Thymus (tissue), 11 donors: ENCODE results near the gene CBLB. TPM values are rescaled to one million over a fixed set of nuclear protein-coding genes. Genes with fewer than 3 reads are reported as not detected.

Source experiments
- DNase-seq, 9 donors: peaks; one replicate each; pipeline ENCODE4 v3.0.0-alpha.2; 2013; ENCODE audit warnings: low spot score in 9 of 9, low read depth in 6 of 9, missing footprints in 1 of 9
- H3K27ac ChIP-seq, 2 donors: one replicate each; pipeline ENCODE4 v1.5.1; 2013; ENCODE audit warnings: control low read depth in 1 of 2, low read depth in 1 of 2, low read length in 1 of 2, mild to moderate bottlenecking in 1 of 2, moderate library complexity in 1 of 2
- H3K27me3 ChIP-seq, 2 donors: one replicate each; pipeline ENCODE4 v1.5.1; 2013; ENCODE audit warnings: low read length in 1 of 2; ENCODE audit not compliant: control insufficient read depth in 2 of 2, insufficient read depth in 1 of 2
- H3K36me3 ChIP-seq, 2 donors: one replicate each; pipeline ENCODE4 v1.5.1; 2013; ENCODE audit warnings: low read length in 1 of 2, mild to moderate bottlenecking in 1 of 2, moderate library complexity in 1 of 2; ENCODE audit not compliant: control insufficient read depth in 2 of 2, insufficient read depth in 2 of 2
- H3K4me1 ChIP-seq, 2 donors: one replicate each; pipeline ENCODE4 v1.5.1; 2013; ENCODE audit warnings: low read length in 2 of 2; ENCODE audit not compliant: control insufficient read depth in 2 of 2, insufficient read depth in 2 of 2
- H3K4me3 ChIP-seq, 2 donors: one replicate each; pipeline ENCODE4 v1.5.1; 2013; ENCODE audit warnings: low read length in 2 of 2, control low read depth in 1 of 2, mild to moderate bottlenecking in 1 of 2
- H3K9me3 ChIP-seq, 2 donors: one replicate each; pipeline ENCODE4 v1.5.1; 2013; ENCODE audit warnings: low read length in 1 of 2, mild to moderate bottlenecking in 1 of 2; ENCODE audit not compliant: control insufficient read depth in 2 of 2, insufficient read depth in 1 of 2
- WGBS: extraction: QIAGEN DNeasy Blood & Tissue Kit; methylation state at CpG from one replicate; pipeline ENCODE4 v1.1.7; 2013; 5-methylcytosine and 5-hydroxymethylcytosine counted together
- polyA plus RNA-seq: library from polyadenylated mRNA; stranded (reverse); fragments of 200-250 nt; gene quantifications from one replicate; pipeline ENCODE4 v1.2.3, GENCODE V29; 2013
- total RNA-seq: library from RNA; stranded (reverse); fragments of 120-200 nt; gene quantifications from one replicate; pipeline ENCODE4 v1.2.4, GENCODE V29; 2013
- donor health status: healthy.

Gene CBLB
- total and polyA plus RNA-seq, 2 donors: 9.1 to 25.0 TPM

GRCh38 chr3:105678017-105678416, 190.8 kb downstream of the CBLB start:
- Histone ChIP-seq H3K4me1 (no peaks in the 10 kb centered on the region), H3K27me3 (no peaks in the 10 kb centered on the region), H3K27ac (no peak overlapping the region), H3K4me3 (no peak overlapping the region), H3K9me3 (no peaks in the 10 kb centered on the region), H3K36me3 (peaks cover 0 to 13% of the 10 kb centered on the region in 2 donors)
- 97% methylated on average over 3 of the region's 3 CpGs for WGBS
- no peak for DNase-seq

DNA sequence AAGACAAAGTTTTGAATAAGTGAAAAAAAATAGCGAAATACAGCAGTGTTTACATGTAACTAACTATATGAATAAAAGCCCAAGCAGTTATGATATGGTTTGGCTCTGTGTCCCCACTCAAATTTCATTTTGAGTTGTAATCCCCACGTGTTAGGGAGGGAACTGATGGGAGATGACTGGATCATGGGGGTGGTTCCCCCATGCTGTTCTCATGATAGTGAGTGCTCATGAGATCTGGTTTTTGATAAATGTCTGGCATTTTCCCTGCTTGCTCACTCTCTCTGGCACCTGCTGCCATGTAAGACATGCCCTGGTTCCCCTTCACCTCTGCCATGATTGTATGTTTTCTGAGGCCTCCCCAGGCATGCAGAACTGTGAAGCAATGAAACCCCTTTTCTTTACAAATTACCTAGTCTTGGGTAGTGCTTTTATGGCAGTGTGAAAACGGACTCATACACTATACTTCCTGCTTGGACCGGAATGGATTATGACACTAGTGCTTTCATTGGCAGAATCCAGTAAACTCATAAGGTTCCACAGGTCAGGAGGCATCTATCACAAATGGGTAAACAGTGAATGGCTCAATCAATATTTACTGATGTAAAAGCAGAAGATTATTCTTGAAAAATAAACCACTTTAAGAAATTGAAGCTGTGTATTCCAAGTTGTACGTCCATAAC, 192.1 kb downstream of the CBLB start:
- H3K9me3 ChIP-seq: no peaks in the 10 kb centered on the region
- 96% methylated on average over 5 of the region's 5 CpGs for WGBS
- H3K4me1 ChIP-seq: no peaks in the 10 kb centered on the region
- DNase-seq: no peak
- no peaks in the 10 kb centered on the region for H3K27me3 ChIP-seq
- H3K4me3 ChIP-seq: no peak overlapping the region
- no peak overlapping the region for H3K27ac ChIP-seq
- H3K36me3 ChIP-seq: peaks cover 0 to 13% of the 10 kb centered on the region in 2 donors

- peaks cover 0 to 16% of the 10 kb centered on the region in 2 donors for H3K36me3 ChIP-seq
These were observed 194.3 kb downstream of the CBLB start for GRCh38 chr3:105674437-105675065.

GRCh38 chr3:105672996-105673395, 195.8 kb downstream of the CBLB start:
- 98% methylated on average over 5 of the region's 5 CpGs for WGBS
- Histone ChIP-seq H3K9me3 (no peaks in the 10 kb centered on the region), H3K27ac (no peak overlapping the region), H3K27me3 (no peaks in the 10 kb centered on the region), H3K4me1 (no peaks in the 10 kb centered on the region), H3K36me3 (peaks cover 0 to 24% of the 10 kb centered on the region in 2 donors), H3K4me3 (no peak overlapping the region)
- no peak for DNase-seq

More at GRCh38 chr3:105674437-105675065, 194.3 kb downstream of the CBLB start:
- no peak for DNase-seq
- Histone ChIP-seq H3K9me3 (no peaks in the 10 kb centered on the region), H3K27me3 (no peaks in the 10 kb centered on the region), H3K27ac (no peak overlapping the region), H3K4me3 (no peak overlapping the region), H3K4me1 (no peaks in the 10 kb centered on the region)

DNA sequence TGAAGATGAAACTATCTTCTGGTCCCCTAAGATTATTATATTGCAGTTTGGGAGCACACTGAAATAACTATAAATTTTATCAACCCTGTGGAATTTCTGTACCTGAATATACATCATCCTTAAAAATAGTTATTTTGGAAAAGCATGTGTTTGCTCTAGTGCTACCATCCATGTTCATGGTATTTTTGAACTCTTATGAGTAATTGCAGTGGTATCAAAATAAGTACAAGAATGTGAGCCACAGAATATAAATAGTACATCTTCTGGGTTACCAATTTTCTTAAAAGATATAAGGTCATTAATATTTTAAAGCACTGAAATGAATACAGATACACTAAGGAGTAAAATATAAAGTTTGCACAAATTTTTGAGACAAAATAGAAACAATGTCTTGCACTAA, 206.5 kb downstream of the CBLB start:
- H3K36me3 ChIP-seq: peaks cover 5 to 8% of the 10 kb centered on the region in 2 donors
- no peaks in the 10 kb centered on the region for H3K9me3 ChIP-seq
- no peaks in the 10 kb centered on the region for H3K27me3 ChIP-seq
- H3K4me1 ChIP-seq: no peaks in the 10 kb centered on the region
- H3K4me3 ChIP-seq: no peak overlapping the region
- no peak overlapping the region for H3K27ac ChIP-seq
- no peak for DNase-seq

- peaks cover 5 to 8% of the 10 kb centered on the region in 2 donors for H3K36me3 ChIP-seq
- H3K27me3 ChIP-seq: no peaks in the 10 kb centered on the region
- H3K9me3 ChIP-seq: no peaks in the 10 kb centered on the region
- H3K4me1 ChIP-seq: no peaks in the 10 kb centered on the region
- DNase-seq: no peak
- 97% methylated on average over 3 of the region's 3 CpGs for WGBS
- no peak overlapping the region for H3K4me3 ChIP-seq
- H3K27ac ChIP-seq: no peak overlapping the region
These were observed 207.4 kb downstream of the CBLB start for GRCh38 chr3:105661461-105661860.

- Histone ChIP-seq H3K9me3 (no peaks in the 10 kb centered on the region), H3K4me3 (no peak overlapping the region), H3K4me1 (no peaks in the 10 kb centered on the region), H3K27me3 (no peaks in the 10 kb centered on the region), H3K36me3 (peaks cover 5 to 8% of the 10 kb centered on the region in 2 donors), H3K27ac (no peak overlapping the region)
- DNase-seq: no peak
- WGBS: 94% methylated on average over 1 of the region's 1 CpG
These were observed 211.9 kb downstream of the CBLB start for GRCh38 chr3:105656651-105657504.

DNA sequence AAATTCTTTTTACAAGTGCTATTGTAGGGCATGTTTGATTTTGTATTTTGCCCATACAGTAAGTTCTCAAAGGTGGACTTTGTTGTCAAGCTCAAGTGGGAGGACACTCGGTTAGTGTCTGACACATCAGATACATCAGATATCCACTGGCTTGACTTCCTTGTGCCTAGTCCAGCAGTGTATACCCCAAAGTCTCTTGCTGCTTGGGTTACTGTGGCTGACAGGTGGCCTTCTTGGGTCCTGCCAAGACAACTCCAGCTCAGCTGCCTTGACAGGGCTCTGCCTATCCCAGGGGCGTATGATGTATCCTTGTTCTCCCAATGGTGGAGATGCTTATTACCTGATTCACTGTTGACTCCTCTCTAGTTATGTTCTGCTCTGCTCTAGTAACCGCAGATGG, 214.9 kb downstream of the CBLB start:
- Histone ChIP-seq H3K27ac (no peak overlapping the region), H3K4me3 (no peak overlapping the region), H3K9me3 (no peaks in the 10 kb centered on the region), H3K36me3 (peaks cover under 1 to 3% of the 10 kb centered on the region in 2 donors), H3K27me3 (no peaks in the 10 kb centered on the region), H3K4me1 (no peaks in the 10 kb centered on the region)
- DNase-seq: no peak
- 97% methylated on average over 3 of the region's 3 CpGs for WGBS

GRCh38 chr3:105653166-105653565, 215.6 kb downstream of the CBLB start:
- H3K27me3 ChIP-seq: no peaks in the 10 kb centered on the region
- no peak for DNase-seq
- H3K36me3 ChIP-seq: no peaks in the 10 kb centered on the region
- H3K27ac ChIP-seq: no peak overlapping the region
- no peak overlapping the region for H3K4me3 ChIP-seq
- 78% methylated on average over 1 of the region's 1 CpG for WGBS
- no peaks in the 10 kb centered on the region for H3K9me3 ChIP-seq
- H3K4me1 ChIP-seq: no peaks in the 10 kb centered on the region
